IMR-90 (cell line): ENCODE results near the gene PTPN22.

Experiments used
- CEBPB ChIP-seq: IDR thresholded peaks from 2 replicates; pipeline ENCODE4 v1.6.1; 2012; ENCODE audit warnings: low read depth, low read length, improper control_type of control experiment
- CTCF ChIP-seq: conservative IDR thresholded peaks from 2 replicates; pipeline ENCODE4 v1.5.1; 2012; ENCODE audit warnings: mild to moderate bottlenecking, low read depth, low read length, improper control_type of control experiment
- NFE2L2 ChIP-seq: fragments of 150-350 bp; IDR thresholded peaks from 2 replicates; pipeline ENCODE4 v1.6.1; 2016; ENCODE audit warnings: low read depth, mild to moderate bottlenecking, low read length
- POLR2A ChIP-seq: IDR thresholded peaks from 2 replicates; pipeline ENCODE4 v1.6.1; 2012; ENCODE audit warnings: mild to moderate bottlenecking, low read depth, low read length
- SMC3 ChIP-seq: fragments of 150-350 bp; IDR thresholded peaks from 2 replicates; pipeline ENCODE4 v1.6.1; 2016; ENCODE audit warnings: low read depth, mild to moderate bottlenecking, antibody characterized with exemption, low read length, moderate library complexity

GRCh38 chr1:113779542-113779941 is 92.0 kb downstream of the PTPN22 start:
- no peak for TF ChIP-seq CTCF
- TF ChIP-seq SMC3: no peak
- no peak for TF ChIP-seq POLR2A
- no peak for TF ChIP-seq CEBPB
- TF ChIP-seq NFE2L2: no peak
